ENCODE data around the gene VCL.

DNA sequence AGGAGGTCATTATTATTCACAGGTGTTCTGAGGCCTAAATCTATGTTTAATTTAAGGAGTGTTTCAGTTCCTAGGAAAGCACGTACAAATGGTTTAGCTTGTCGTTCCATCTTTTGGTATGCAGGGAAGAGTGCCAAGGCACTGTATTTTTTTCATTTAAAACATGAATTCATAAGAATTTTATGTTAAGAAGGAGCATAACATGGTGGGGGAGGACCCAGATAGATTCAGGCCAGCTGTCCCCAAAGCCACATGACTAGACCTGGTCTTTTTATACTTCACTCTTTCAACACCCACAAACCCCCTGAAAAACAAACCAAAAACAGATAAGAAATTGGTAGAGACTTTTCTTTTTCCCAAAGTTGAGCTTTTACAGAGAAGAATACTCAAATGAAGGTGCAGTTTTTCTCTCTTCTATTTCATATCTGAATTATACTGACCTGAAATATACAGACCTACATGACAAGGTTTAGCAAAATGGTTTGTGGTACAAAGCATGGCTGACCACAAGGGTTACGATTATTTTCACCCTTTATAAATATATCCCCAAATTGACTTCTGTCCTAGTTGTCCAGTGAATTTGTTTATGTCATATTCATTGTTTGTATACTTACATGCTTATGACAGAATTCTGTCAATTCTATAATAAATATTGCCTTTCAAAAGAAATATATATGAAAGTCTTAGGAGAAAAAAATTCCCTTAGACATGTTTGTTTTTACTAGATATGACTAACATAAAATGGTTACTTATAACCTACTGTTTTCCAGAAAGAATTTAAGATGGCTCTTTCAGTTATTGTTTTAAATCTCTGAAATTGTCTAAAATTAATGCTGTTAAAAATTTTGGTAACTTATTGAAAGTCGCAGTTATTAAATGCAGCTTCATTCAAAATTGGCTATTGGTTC is 81.4 kb downstream of the VCL start:
- TF ChIP-seq EZH2 (IDR thresholded peaks at IDR 0.05; ENCODE audit: low read length, unreplicated experiment) (no peak), EZH2phosphoT487 (IDR thresholded peaks at IDR 0.05; ENCODE audit: borderline replicate concordance, low read length) (no peak)
- TF ChIP-seq, protein P1, sequence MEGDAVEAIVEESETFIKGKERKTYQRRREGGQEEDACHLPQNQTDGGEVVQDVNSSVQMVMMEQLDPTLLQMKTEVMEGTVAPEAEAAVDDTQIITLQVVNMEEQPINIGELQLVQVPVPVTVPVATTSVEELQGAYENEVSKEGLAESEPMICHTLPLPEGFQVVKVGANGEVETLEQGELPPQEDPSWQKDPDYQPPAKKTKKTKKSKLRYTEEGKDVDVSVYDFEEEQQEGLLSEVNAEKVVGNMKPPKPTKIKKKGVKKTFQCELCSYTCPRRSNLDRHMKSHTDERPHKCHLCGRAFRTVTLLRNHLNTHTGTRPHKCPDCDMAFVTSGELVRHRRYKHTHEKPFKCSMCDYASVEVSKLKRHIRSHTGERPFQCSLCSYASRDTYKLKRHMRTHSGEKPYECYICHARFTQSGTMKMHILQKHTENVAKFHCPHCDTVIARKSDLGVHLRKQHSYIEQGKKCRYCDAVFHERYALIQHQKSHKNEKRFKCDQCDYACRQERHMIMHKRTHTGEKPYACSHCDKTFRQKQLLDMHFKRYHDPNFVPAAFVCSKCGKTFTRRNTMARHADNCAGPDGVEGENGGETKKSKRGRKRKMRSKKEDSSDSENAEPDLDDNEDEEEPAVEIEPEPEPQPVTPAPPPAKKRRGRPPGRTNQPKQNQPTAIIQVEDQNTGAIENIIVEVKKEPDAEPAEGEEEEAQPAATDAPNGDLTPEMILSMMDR (conservative IDR thresholded peaks at IDR 0.05; ENCODE audit: low read depth, low read length), result no peak
